GM20000 (cell line): ENCODE data around the gene NANOS3.

Experiments
- DNase-seq: peaks from one replicate; pipeline ENCODE4 v3.0.0; 2012; ENCODE audit warnings: low spot score
- CTCF ChIP-seq: IDR thresholded peaks from 2 replicates; pipeline ENCODE4 v1.5.1; 2012; ENCODE audit warnings: mild to moderate bottlenecking, control low read depth; ENCODE audit errors: extremely low read depth, missing control alignments

Gene NANOS3

DNA sequence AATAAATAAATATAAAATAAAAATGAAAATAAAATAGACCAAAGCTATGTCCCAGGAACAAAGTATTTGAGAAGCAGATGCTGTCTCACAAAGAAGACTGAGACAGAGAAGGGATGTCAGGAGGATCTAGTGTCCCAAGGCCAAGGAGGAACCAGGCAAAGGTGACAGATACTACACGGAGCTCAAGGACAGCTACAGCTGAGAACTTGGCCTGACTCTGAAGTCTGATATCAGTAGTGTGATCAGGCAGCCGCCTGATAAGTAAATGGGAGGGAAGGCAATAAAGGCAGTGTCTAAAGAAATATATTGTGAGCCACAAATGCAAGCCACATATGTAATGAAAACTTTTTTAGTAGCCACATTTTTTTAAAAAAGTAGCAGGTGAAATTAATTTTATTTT lies 20.4 kb upstream of the NANOS3 start:
- DNase-seq = no peak
- no peak for TF ChIP-seq CTCF

- TF ChIP-seq CTCF = no peak
- DNase-seq = no peak
Observed at GRCh38 chr19:13859361-13859880, 17.5 kb upstream of the NANOS3 start.

- no peak for TF ChIP-seq CTCF
- DNase-seq = no peak
Observed at GRCh38 chr19:13860679-13861391, 16.1 kb upstream of the NANOS3 start.

GRCh38 chr19:13861392-13861713 lies 15.6 kb upstream of the NANOS3 start:
- DNase-seq = peak; percentile 62
- TF ChIP-seq CTCF = no peak

- TF ChIP-seq CTCF = peak; percentile 98
Observed at GRCh38 chr19:13861714-13862531, 15.0 kb upstream of the NANOS3 start.

DNA sequence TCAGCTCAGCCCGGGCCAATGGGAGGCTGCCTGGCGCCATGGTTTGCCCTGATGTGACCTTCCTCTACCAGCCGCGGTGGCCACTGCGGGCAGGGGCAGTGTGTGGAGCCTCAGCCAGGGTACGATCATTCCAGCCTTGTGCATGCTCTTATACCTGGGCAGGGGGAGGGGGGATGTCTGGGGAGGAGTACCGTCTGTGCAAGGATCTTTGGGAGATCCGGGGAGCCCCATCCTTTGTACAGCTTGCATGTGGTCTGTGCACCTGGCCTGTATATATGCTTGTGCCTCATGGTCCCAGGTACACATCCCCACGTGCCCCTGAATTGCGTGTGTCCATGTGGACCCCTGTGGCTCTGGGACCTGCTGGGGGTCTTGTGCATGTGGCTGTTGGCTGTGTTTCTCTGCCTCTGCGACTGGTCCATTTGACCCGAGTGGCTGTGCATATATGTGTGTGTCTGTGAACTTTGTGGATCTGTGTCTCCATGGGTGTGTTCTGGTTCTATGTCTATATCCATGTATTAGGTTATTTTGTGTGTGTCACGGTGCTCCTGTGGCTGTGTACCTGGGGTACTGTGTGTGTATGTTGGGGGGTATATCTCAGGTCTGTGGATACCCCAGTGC lies 12.8 kb upstream of the NANOS3 start:
- no peak for DNase-seq
- no peak for TF ChIP-seq CTCF

More at GRCh38 chr19:13861714-13862531, 15.0 kb upstream of the NANOS3 start:
- peak; percentile 94 for DNase-seq
